HCT116 (cell line): Measurements from ENCODE around the gene MYRF. TPM values are rescaled to one million over a fixed set of nuclear protein-coding genes. Genes with fewer than 3 reads are reported as not detected.

ENCODE experiments used
- ATAC-seq: fragments of 200-7000 bp; cut with Tn5 transposase; 2 replicates; pipeline ENCODE4 v1.9.1; 2020; ENCODE audit warnings: mild to moderate bottlenecking, moderate library complexity
- BruUV-seq: library from RNA; stranded (reverse); fragments of 400-500 nt; replicated peaks from 2 replicates; lab custom pipeline; 2021; lab: Mats Ljungman, UMichigan
- CTCF ChIA-PET: fragments of 300-600 bp; sonication (Branson Sonifier 250); formaldehyde crosslinking; loops from one replicate; lab custom pipeline; 2021; ENCODE audit warnings: antibody characterized with exemption; lab: Charles Lee
- POLR2A ChIA-PET: fragments of 300-600, 350-600 bp; sonication (Branson Sonifier 250); formaldehyde crosslinking; loops from one replicate; lab custom pipeline; 2021; ENCODE audit warnings: antibody characterized with exemption; lab: Charles Lee
- RAD21 ChIA-PET, 2 experiments: fragments of 300-600 bp; sonication (Branson Sonifier 250); formaldehyde crosslinking; loops; one replicate each; lab custom pipeline; 2023; ENCODE audit warnings: low total read pairs in 2 of 2; ENCODE audit not compliant: uncharacterized antibody in 2 of 2, unreplicated experiment in 2 of 2, low non-redundant PET in 1 of 2; lab: Charles Lee
- DNase-seq: peaks from one replicate; pipeline ENCODE4 v3.0.0-alpha.2; 2010; ENCODE audit warnings: low read depth, low spot score
- H2AFZ ChIP-seq: fragments of 200-600 bp; shearing (Covaris generic), sonication (generic); 2 replicates; pipeline ENCODE4 v1.6.1; 2017; ENCODE audit warnings: low read depth, mixed run types, mixed read lengths, antibody characterized with exemption, low read length; ENCODE audit not compliant: poor library complexity, severe bottlenecking
- H3K27ac ChIP-seq: 2 replicates; pipeline ENCODE4 v1.5.1; 2012; ENCODE audit warnings: low read depth, low read length
- H3K27me3 ChIP-seq: fragments of 200-600 bp; sonication (generic); 2 replicates; pipeline ENCODE4 v1.6.1; 2016; ENCODE audit warnings: mixed run types, low read length, mixed read lengths; ENCODE audit not compliant: insufficient read depth
- H3K36me3 ChIP-seq, 2 experiments: fragments of 200-500 bp in 1 of 2; fragments of 200-600 bp in 1 of 2; sonication (Bioruptor generic) in 1 of 2; sonication (generic) in 1 of 2; 2 replicates each; pipeline versions ENCODE4 v1.5.1 to v1.6.1; 2014 to 2016; ENCODE audit warnings: low read length in 2 of 2, inconsistent platforms in 1 of 2, mixed read lengths in 1 of 2, mixed run types in 1 of 2; ENCODE audit not compliant: insufficient read depth in 2 of 2, control insufficient read depth in 1 of 2
- H3K4me1 ChIP-seq, 2 experiments: fragments of 200-600 bp in 1 of 2; sonication (generic) in 1 of 2; 2 replicates each; pipeline versions ENCODE4 v1.5.1 to v1.6.1; 2012 to 2017; ENCODE audit warnings: low read length in 2 of 2, inconsistent platforms in 1 of 2, mild to moderate bottlenecking in 1 of 2, mixed read lengths in 1 of 2, mixed run types in 1 of 2, moderate library complexity in 1 of 2; ENCODE audit not compliant: insufficient read depth in 2 of 2, control insufficient read depth in 1 of 2
- H3K4me2 ChIP-seq: fragments of 200-600 bp; sonication (generic); 2 replicates; pipeline ENCODE4 v1.6.1; 2017; ENCODE audit warnings: mixed run types, low read length, mixed read lengths
- H3K4me3 ChIP-seq, 2 experiments: fragments of 200-600 bp in 1 of 2; sonication (generic) in 1 of 2; replicated peaks in 1 of 2; 2 replicates each; pipeline ENCODE4 v1.5.1; 2011 to 2016; ENCODE audit warnings: low read length in 2 of 2, control low read depth in 1 of 2, low read depth in 1 of 2, mild to moderate bottlenecking in 1 of 2, mixed read lengths in 1 of 2, mixed run types in 1 of 2
- H3K79me2 ChIP-seq: fragments of 200-600 bp; sonication (generic); 2 replicates; pipeline ENCODE4 v1.6.1; 2017; ENCODE audit warnings: mild to moderate bottlenecking, mixed run types, low read length, moderate library complexity, mixed read lengths; ENCODE audit not compliant: insufficient read depth
- H3K9ac ChIP-seq: fragments of 200-600 bp; sonication (generic); 2 replicates; pipeline ENCODE4 v1.6.1; 2016; ENCODE audit warnings: low read length, mixed read lengths
- H3K9me2 ChIP-seq: fragments of 200-600 bp; sonication (generic), shearing (Covaris generic); 2 replicates; pipeline ENCODE4 v1.6.1; 2017; ENCODE audit warnings: mixed run types, mild to moderate bottlenecking, moderate library complexity; ENCODE audit not compliant: insufficient read depth
- H3K9me3 ChIP-seq, 2 experiments: fragments of 200-500 bp in 1 of 2; fragments of 200-600 bp in 1 of 2; sonication (Bioruptor generic) in 1 of 2; sonication (generic) in 1 of 2; 2 replicates each; pipeline ENCODE4 v1.6.1; 2014 to 2017; ENCODE audit warnings: low read length in 2 of 2, mixed read lengths in 2 of 2, inconsistent platforms in 1 of 2, low read depth in 1 of 2, mild to moderate bottlenecking in 1 of 2, mixed run types in 1 of 2, moderate library complexity in 1 of 2; ENCODE audit not compliant: control insufficient read depth in 1 of 2, insufficient read depth in 1 of 2
- H4K20me1 ChIP-seq: fragments of 200-600 bp; sonication (generic), shearing (Covaris generic); 2 replicates; pipeline ENCODE4 v1.6.1; 2017; ENCODE audit warnings: mixed run types, mild to moderate bottlenecking, moderate library complexity; ENCODE audit not compliant: insufficient read depth
- ELF1 ChIP-seq: IDR thresholded peaks from 2 replicates; pipeline ENCODE4 v1.6.1; 2012; ENCODE audit warnings: low read depth, borderline replicate concordance
- FOSL1 ChIP-seq: IDR thresholded peaks from 2 replicates; pipeline ENCODE4 v1.6.1; 2012; ENCODE audit warnings: low read depth
- JUND ChIP-seq: IDR thresholded peaks from 2 replicates; pipeline ENCODE4 v1.6.1; 2012
- POLR2A ChIP-seq: IDR thresholded peaks from 2 replicates; pipeline ENCODE4 v1.7.0; 2011; ENCODE audit warnings: borderline replicate concordance; ENCODE audit not compliant: insufficient read depth, insufficient read length; ENCODE audit errors: extremely low read depth
- POLR2AphosphoS5 ChIP-seq: IDR thresholded peaks from 2 replicates; pipeline ENCODE4 v1.6.1; 2011; ENCODE audit warnings: mild to moderate bottlenecking, low read depth, low read length, moderate library complexity
- RAD21 ChIP-seq: IDR thresholded peaks from 2 replicates; pipeline ENCODE4 v1.6.1; 2012; ENCODE audit warnings: low read depth, mild to moderate bottlenecking
- ZFX ChIP-seq: fragments of 450-650 bp; IDR thresholded peaks from 2 replicates; pipeline ENCODE4 v1.6.1; 2017
- intact Hi-C: fragments of 100-400 bp; cut with micrococcal nuclease; formaldehyde crosslinking; loops from 2 replicates; pipeline ENCODE4 v1.10.0; 2022
- total RNA-seq: library from RNA; stranded (reverse); gene quantifications from one replicate; pipeline ENCODE4 v1.2.1, GENCODE V29; 2021; ENCODE audit not compliant: unreplicated experiment
- TF ChIP-seq, protein P1 (sequence below): IDR thresholded peaks from 2 replicates; pipeline ENCODE4 v1.6.1; 2012
- TF ChIP-seq, protein P2 (sequence below): IDR thresholded peaks from 2 replicates; pipeline ENCODE4 v1.6.1; 2012
- TF ChIP-seq, protein P3 (sequence below): IDR thresholded peaks from 2 replicates; pipeline ENCODE4 v1.6.1; 2012; ENCODE audit warnings: low read depth

MYRF gene
- total RNA-seq, 1 experiment from 2014 or later: 52.3 TPM

DNA sequence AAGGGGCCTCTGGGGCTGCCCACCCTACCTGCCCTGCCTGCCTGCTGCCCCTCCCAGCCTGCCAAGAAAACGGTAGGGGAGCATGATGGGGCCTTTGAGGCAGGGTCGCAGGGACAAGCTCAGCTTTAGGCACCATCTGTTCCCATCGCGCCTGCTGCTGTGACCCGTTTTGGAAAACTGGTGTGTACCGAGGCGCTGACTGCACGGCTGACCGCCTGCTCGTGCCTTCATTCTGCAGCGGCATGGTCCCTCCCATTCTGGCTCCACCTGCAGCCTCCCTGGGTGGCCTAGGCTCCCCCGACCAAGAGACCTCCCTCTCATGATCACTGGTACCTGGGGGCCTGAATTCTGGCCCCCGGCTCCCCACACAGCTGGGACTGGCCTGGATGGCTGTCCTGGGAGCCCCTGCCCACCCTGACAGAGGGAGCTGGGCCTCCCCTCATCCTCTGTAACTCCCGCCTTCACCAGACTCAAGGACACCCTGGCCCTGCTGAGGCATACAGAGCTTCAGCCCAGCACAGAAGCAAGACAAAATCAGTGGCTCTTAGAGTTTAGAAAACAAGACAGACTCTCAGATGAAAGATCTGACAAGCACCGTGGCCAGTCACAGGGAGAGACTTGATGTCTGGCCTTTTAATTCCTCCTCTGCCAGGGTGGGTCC, 6.5 kb upstream of the MYRF start:
- DNase-seq: no peak
- H4K20me1 ChIP-seq: no peaks in the 10 kb centered on the region
- no peak overlapping the region for H3K9ac ChIP-seq
- H3K9me3 ChIP-seq: no peaks in the 10 kb centered on the region
- CTCF ChIA-PET: interaction anchor here (1.3 to 2.0 kb wide), 3 partner anchors 13 to 363 kb away, joined by 4 to 20 read pairs (median 15); no protein-coding TSS in a partner anchor
- H3K9me2 ChIP-seq: no peaks in the 10 kb centered on the region
- RAD21 ChIA-PET: no interaction called here
- H3K27ac ChIP-seq: no peak overlapping the region
- BruUV-seq: no TSS peak
- intact Hi-C loops: loop anchor here (2.0 kb wide), 1 partner anchor 43 kb away; no protein-coding TSS in a partner anchor
- H3K27me3 ChIP-seq: no peaks in the 10 kb centered on the region
- no peak overlapping the region for H3K4me3 ChIP-seq
- POLR2A ChIA-PET: no interaction called here
- H3K4me1 ChIP-seq: peaks cover 3 to 11% of the 10 kb centered on the region in 2 experiments; a peak in 2 of 4 replicates
- no peaks in the 10 kb centered on the region for H3K36me3 ChIP-seq
- H2AFZ ChIP-seq: no peak overlapping the region
- TF ChIP-seq POLR2A (no peak), ZFX (no peak), POLR2AphosphoS5 (no peak), FOSL1 (no peak), RAD21 (no peak), ELF1 (no peak), JUND (no peak)
- TF ChIP-seq, protein P1, sequence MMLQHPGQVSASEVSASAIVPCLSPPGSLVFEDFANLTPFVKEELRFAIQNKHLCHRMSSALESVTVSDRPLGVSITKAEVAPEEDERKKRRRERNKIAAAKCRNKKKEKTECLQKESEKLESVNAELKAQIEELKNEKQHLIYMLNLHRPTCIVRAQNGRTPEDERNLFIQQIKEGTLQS: no peak
- TF ChIP-seq, protein P2, sequence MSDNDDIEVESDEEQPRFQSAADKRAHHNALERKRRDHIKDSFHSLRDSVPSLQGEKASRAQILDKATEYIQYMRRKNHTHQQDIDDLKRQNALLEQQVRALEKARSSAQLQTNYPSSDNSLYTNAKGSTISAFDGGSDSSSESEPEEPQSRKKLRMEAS: no peak
- TF ChIP-seq, protein P3, sequence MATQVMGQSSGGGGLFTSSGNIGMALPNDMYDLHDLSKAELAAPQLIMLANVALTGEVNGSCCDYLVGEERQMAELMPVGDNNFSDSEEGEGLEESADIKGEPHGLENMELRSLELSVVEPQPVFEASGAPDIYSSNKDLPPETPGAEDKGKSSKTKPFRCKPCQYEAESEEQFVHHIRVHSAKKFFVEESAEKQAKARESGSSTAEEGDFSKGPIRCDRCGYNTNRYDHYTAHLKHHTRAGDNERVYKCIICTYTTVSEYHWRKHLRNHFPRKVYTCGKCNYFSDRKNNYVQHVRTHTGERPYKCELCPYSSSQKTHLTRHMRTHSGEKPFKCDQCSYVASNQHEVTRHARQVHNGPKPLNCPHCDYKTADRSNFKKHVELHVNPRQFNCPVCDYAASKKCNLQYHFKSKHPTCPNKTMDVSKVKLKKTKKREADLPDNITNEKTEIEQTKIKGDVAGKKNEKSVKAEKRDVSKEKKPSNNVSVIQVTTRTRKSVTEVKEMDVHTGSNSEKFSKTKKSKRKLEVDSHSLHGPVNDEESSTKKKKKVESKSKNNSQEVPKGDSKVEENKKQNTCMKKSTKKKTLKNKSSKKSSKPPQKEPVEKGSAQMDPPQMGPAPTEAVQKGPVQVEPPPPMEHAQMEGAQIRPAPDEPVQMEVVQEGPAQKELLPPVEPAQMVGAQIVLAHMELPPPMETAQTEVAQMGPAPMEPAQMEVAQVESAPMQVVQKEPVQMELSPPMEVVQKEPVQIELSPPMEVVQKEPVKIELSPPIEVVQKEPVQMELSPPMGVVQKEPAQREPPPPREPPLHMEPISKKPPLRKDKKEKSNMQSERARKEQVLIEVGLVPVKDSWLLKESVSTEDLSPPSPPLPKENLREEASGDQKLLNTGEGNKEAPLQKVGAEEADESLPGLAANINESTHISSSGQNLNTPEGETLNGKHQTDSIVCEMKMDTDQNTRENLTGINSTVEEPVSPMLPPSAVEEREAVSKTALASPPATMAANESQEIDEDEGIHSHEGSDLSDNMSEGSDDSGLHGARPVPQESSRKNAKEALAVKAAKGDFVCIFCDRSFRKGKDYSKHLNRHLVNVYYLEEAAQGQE: no peak
- ATAC-seq: no peak
- H3K79me2 ChIP-seq: no peaks in the 10 kb centered on the region
- H3K4me2 ChIP-seq: no peak overlapping the region
